MM.1S (cell line): ENCODE results near the gene CCL13.
A peak's percentile ranks its signal among the peaks of the same experiment; 100 is the strongest.

Experiments
- DNase-seq: peaks from one replicate; pipeline ENCODE4 v3.0.0-alpha.2; 2015
- H2AFZ ChIP-seq: fragments of 300-600 bp; sonication (generic); 2 replicates; pipeline ENCODE4 v1.6.0; 2016; ENCODE audit warnings: antibody characterized with exemption, low read length
- H3F3A ChIP-seq: fragments of 300-600 bp; sonication (generic); 2 replicates; pipeline ENCODE4 v1.6.1; 2016; ENCODE audit warnings: mild to moderate bottlenecking, antibody characterized with exemption, low read length, moderate library complexity, mixed read lengths; ENCODE audit not compliant: insufficient read depth
- H3K27ac ChIP-seq: fragments of 300-600 bp; sonication (generic); 2 replicates; pipeline ENCODE4 v1.5.1; 2016; ENCODE audit warnings: mild to moderate bottlenecking, low read length
- H3K27me3 ChIP-seq: fragments of 300-600 bp; sonication (generic); replicated peaks from 2 replicates; pipeline ENCODE4 v1.6.0; 2016; ENCODE audit warnings: low read length; ENCODE audit not compliant: insufficient read depth
- H3K36me3 ChIP-seq: fragments of 300-600 bp; sonication (generic); replicated peaks from 2 replicates; pipeline ENCODE4 v1.6.1; 2016; ENCODE audit warnings: mild to moderate bottlenecking, low read length, mixed read lengths; ENCODE audit not compliant: insufficient read depth
- H3K4me1 ChIP-seq: fragments of 300-600 bp; sonication (generic); 2 replicates; pipeline ENCODE4 v1.6.1; 2016; ENCODE audit warnings: low read length, mixed read lengths
- H3K4me2 ChIP-seq: fragments of 300-600 bp; sonication (generic); 2 replicates; pipeline ENCODE4 v1.6.0; 2016; ENCODE audit warnings: low read depth, low read length
- H3K4me3 ChIP-seq: fragments of 300-600 bp; sonication (generic); 2 replicates; pipeline ENCODE4 v1.5.1; 2016; ENCODE audit warnings: low read length, mixed read lengths
- H3K79me2 ChIP-seq: fragments of 300-600 bp; sonication (generic); 2 replicates; pipeline ENCODE4 v1.6.1; 2016; ENCODE audit warnings: mixed run types, low read length, mixed read lengths
- H3K9ac ChIP-seq: fragments of 300-600 bp; sonication (generic); 2 replicates; pipeline ENCODE4 v1.6.1; 2016; ENCODE audit warnings: low read length, mixed read lengths
- H3K9me2 ChIP-seq: fragments of 300-600 bp; sonication (generic); replicated peaks from 2 replicates; pipeline ENCODE4 v1.6.1; 2016; ENCODE audit warnings: mild to moderate bottlenecking, low read length, mixed read lengths; ENCODE audit not compliant: insufficient read depth
- H3K9me3 ChIP-seq: fragments of 300-600 bp; sonication (generic); replicated peaks from 2 replicates; pipeline ENCODE4 v1.6.1; 2016; ENCODE audit warnings: mild to moderate bottlenecking, low read length, mixed read lengths; ENCODE audit not compliant: insufficient read depth
- H4K20me1 ChIP-seq: fragments of 300-600 bp; sonication (generic); 2 replicates; pipeline ENCODE4 v1.6.1; 2016; ENCODE audit warnings: mild to moderate bottlenecking, low read length, moderate library complexity, mixed read lengths; ENCODE audit not compliant: insufficient read depth
- EZH2 ChIP-seq: fragments of 300-600 bp; sonication (generic); optimal IDR thresholded peaks from 2 replicates; pipeline ENCODE3; 2017; ENCODE audit warnings: low read depth, mild to moderate bottlenecking, antibody characterized with exemption, low read length, mixed read lengths
- EZH2phosphoT487 ChIP-seq: fragments of 300-600 bp; sonication (generic); IDR thresholded peaks from 2 replicates; pipeline ENCODE4 v1.6.1; 2018; ENCODE audit warnings: antibody characterized with exemption, low read length
- TF ChIP-seq, protein P1 (sequence below): fragments of 300-600 bp; sonication (generic); IDR thresholded peaks from 2 replicates; pipeline ENCODE4 v1.5.1; 2016; ENCODE audit warnings: antibody characterized with exemption, low read length, mixed read lengths

CCL13 gene

GRCh38 chr17:34363183-34363661 lies 6.9 kb downstream of the CCL13 start, which contains the start of gene CCL1:
CCL1 (minus strand) TSS chr17:34363233; CDS start chr17:34363161, 72 bp downstream.
- H3K4me1 ChIP-seq, result peaks cover 78% of the 10 kb centered on the region
- no peak within 1 kb of the TSS; the same call in 1 of the 2 replicates for H3K9ac ChIP-seq
- peak within 1 kb of the TSS; percentile 87; the same call in 1 of the 2 replicates for H3K27ac ChIP-seq
- H3K9me2 ChIP-seq, result no peaks in the 10 kb centered on the region
- H3K79me2 ChIP-seq, result no peaks in the 10 kb centered on the region
- no peak within 1 kb of the TSS for H3K4me3 ChIP-seq
- TF ChIP-seq, protein P1, sequence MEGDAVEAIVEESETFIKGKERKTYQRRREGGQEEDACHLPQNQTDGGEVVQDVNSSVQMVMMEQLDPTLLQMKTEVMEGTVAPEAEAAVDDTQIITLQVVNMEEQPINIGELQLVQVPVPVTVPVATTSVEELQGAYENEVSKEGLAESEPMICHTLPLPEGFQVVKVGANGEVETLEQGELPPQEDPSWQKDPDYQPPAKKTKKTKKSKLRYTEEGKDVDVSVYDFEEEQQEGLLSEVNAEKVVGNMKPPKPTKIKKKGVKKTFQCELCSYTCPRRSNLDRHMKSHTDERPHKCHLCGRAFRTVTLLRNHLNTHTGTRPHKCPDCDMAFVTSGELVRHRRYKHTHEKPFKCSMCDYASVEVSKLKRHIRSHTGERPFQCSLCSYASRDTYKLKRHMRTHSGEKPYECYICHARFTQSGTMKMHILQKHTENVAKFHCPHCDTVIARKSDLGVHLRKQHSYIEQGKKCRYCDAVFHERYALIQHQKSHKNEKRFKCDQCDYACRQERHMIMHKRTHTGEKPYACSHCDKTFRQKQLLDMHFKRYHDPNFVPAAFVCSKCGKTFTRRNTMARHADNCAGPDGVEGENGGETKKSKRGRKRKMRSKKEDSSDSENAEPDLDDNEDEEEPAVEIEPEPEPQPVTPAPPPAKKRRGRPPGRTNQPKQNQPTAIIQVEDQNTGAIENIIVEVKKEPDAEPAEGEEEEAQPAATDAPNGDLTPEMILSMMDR, result no peak
- TF ChIP-seq EZH2phosphoT487 (no peak), EZH2 (no peak)
- 0 out of 2 replicates have a peak within 1 kb of the TSS, but pooled peaks have one; percentile 11 for H3K4me2 ChIP-seq
- DNase-seq, result no peak
- H3K9me3 ChIP-seq, result no peaks in the 10 kb centered on the region
- H3F3A ChIP-seq, result peaks cover 40% of the 10 kb centered on the region
- H3K36me3 ChIP-seq, result no peaks in the 10 kb centered on the region
- H3K27me3 ChIP-seq, result no peaks in the 10 kb centered on the region
- H4K20me1 ChIP-seq, result no peaks in the 10 kb centered on the region
- peak within 1 kb of the TSS; percentile 62 for H2AFZ ChIP-seq

DNA sequence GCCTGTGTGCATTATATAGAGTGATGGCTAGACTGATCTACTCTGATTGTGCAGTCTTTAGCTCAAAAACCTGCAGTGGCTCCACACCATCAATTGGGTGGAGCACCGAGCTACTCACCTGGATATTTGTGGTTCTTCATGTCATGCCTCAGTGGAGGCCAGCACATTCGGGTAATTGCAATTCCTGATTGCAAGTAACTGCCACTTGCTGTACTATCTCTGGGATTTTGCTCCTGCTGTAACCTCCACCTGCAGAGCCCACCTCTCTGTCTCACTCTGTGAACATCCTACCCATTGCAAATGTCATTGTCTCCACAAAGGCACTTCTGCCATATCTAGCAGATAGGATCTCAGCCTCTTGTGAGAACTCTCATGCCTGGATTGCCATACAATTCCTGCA lies 8.5 kb downstream of the CCL13 start:
- TF ChIP-seq EZH2phosphoT487, result no peak
- TF ChIP-seq, protein P1, result no peak
- TF ChIP-seq EZH2, result no peak
- Histone ChIP-seq H3K79me2 (no peaks in the 10 kb centered on the region), H3F3A (peaks cover 51% of the 10 kb centered on the region), H4K20me1 (no peaks in the 10 kb centered on the region), H3K9me3 (no peaks in the 10 kb centered on the region), H2AFZ (no peak overlapping the region), H3K27me3 (no peaks in the 10 kb centered on the region), H3K9ac (peak overlapping the region; percentile 51), H3K4me1 (peaks cover 93% of the 10 kb centered on the region), H3K4me3 (no peak overlapping the region), H3K9me2 (no peaks in the 10 kb centered on the region), H3K27ac (peak overlapping the region; percentile 87), H3K36me3 (no peaks in the 10 kb centered on the region), H3K4me2 (peak overlapping the region; percentile 20; the same call in 1 of the 2 replicates)
- DNase-seq, result no peak

GRCh38 chr17:34365340-34365739 lies 9.1 kb downstream of the CCL13 start:
- Histone ChIP-seq H3K9me2 (no peaks in the 10 kb centered on the region), H3K79me2 (no peaks in the 10 kb centered on the region), H3F3A (peaks cover 57% of the 10 kb centered on the region), H2AFZ (no peak overlapping the region), H3K36me3 (no peaks in the 10 kb centered on the region), H4K20me1 (no peaks in the 10 kb centered on the region), H3K9ac (peak overlapping the region; percentile 59), H3K9me3 (no peaks in the 10 kb centered on the region), H3K27ac (peak overlapping the region; percentile 87), H3K4me1 (peaks cover 94% of the 10 kb centered on the region), H3K4me2 (peak overlapping the region; percentile 50; the same call in 1 of the 2 replicates), H3K27me3 (no peaks in the 10 kb centered on the region), H3K4me3 (no peak overlapping the region)
- TF ChIP-seq EZH2phosphoT487 (no peak), EZH2 (no peak)
- TF ChIP-seq, protein P1, result no peak
- peak; percentile 96 for DNase-seq
